H1 (cell line): ENCODE results near the gene CD300LF.

Experiments used
- ASH2L ChIP-seq: fragments of 200-600, 300-600 bp; sonication (generic); IDR thresholded peaks from one replicate; pipeline ENCODE4 v1.7.1; 2017; ENCODE audit warnings: low read length
- CTCF ChIP-seq, 3 experiments: IDR thresholded peaks; 1 replicate in 2 of 3; 2 replicates in 1 of 3; pipeline versions ENCODE4 v1.5.1 to v1.6.1; 2011; ENCODE audit warnings: low read length in 3 of 3, mild to moderate bottlenecking in 3 of 3, inconsistent platforms in 2 of 3, low read depth in 1 of 3, moderate library complexity in 1 of 3; ENCODE audit not compliant: insufficient read depth in 1 of 3; ENCODE audit errors: control extremely low read depth in 1 of 3
- EP300 ChIP-seq, 2 experiments: IDR thresholded peaks; 1 replicate in 1 of 2; 2 replicates in 1 of 2; pipeline ENCODE4 v1.6.1; 2011 to 2012; ENCODE audit warnings: low read depth in 2 of 2, low read length in 2 of 2, mild to moderate bottlenecking in 2 of 2, borderline replicate concordance in 1 of 2, inconsistent platforms in 1 of 2, moderate library complexity in 1 of 2
- GABPA ChIP-seq: IDR thresholded peaks from 2 replicates; pipeline ENCODE4 v1.6.1; 2011; ENCODE audit warnings: mild to moderate bottlenecking, low read length, moderate library complexity, borderline replicate concordance; ENCODE audit not compliant: insufficient read depth
- RNF2 ChIP-seq: fragments of 200-900, 300-1000 bp; sonication (generic); IDR thresholded peaks from 2 replicates; pipeline ENCODE4 v1.7.1; 2016; ENCODE audit warnings: borderline replicate concordance, low read depth, mild to moderate bottlenecking, antibody characterized with exemption, low read length; ENCODE audit not compliant: poor library complexity, severe bottlenecking; ENCODE audit errors: missing control alignments
- SP1 ChIP-seq: IDR thresholded peaks from 2 replicates; pipeline ENCODE4 v1.6.1; 2011; ENCODE audit warnings: low read depth, low read length

GRCh38 chr17:74734256-74734655, 21.5 kb upstream of the CD300LF start:
- TF ChIP-seq SP1 (no peak), ASH2L (no peak), CTCF (IDR thresholded peaks at IDR 0.05; ENCODE audit: control extremely low read depth in 1 of 3, insufficient read depth in 1 of 3, low read depth in 1 of 3, low read length in 3 of 3) (no peak), EP300 (IDR thresholded peaks at IDR 0.05; ENCODE audit: borderline replicate concordance in 1 of 2, low read depth in 2 of 2, low read length in 2 of 2) (no peak), RNF2 (no peak), GABPA (no peak)
